A549 (cell line): Measurements from ENCODE around the gene GATC. TPM values are rescaled to one million over a fixed set of nuclear protein-coding genes. Genes with fewer than 3 reads are reported as not detected.
A peak's percentile ranks its signal among the peaks of the same experiment; 100 is the strongest.

Experiments used
- ATAC-seq, 2 experiments: fragments of 200-7000 bp in 1 of 2; fragments of >200 bp in 1 of 2; cut with Nextera tagmentation in 1 of 2; cut with Tn5 transposase in 1 of 2; 3 replicates each; pipeline versions ENCODE4 v1.8.0 to v1.9.1; 2018 to 2020; ENCODE audit warnings: mild to moderate bottlenecking in 1 of 2, moderate library complexity in 1 of 2
- CTCF ChIA-PET: fragments of 300-600 bp; sonication (Branson Sonifier 250); formaldehyde crosslinking; extraction: SDS; loops from one replicate; lab custom pipeline; 2021; ENCODE audit warnings: antibody characterized with exemption, inconsistent platforms; lab: Yijun Ruan, JAX
- POLR2A ChIA-PET: fragments of 350-600 bp; formaldehyde crosslinking; extraction: SDS; loops from one replicate; lab custom pipeline; 2021; ENCODE audit warnings: antibody characterized with exemption, inconsistent platforms; lab: Yijun Ruan, JAX
- DNase-seq, 2 experiments: peaks; one replicate each; pipeline versions ENCODE4 v3.0.0 to v3.0.0-alpha.2; 2011 to 2016; ENCODE audit warnings: low read depth in 1 of 2, low spot score in 1 of 2
- FAIRE-seq: peaks from 2 replicates; lab custom pipeline; 2011; peaks lifted over from hg19 to GRCh38; lab: Jason Lieb, UNC
- H3K27ac ChIP-seq, 2 experiments: fragments of >200 bp; sonication (Bioruptor Twin); formaldehyde crosslinking; 3 replicates each; pipeline ENCODE4 v1.5.1; 2016 to 2017
- H3K4me1 ChIP-seq: fragments of >200 bp; sonication (Bioruptor Twin); formaldehyde crosslinking; 3 replicates; pipeline ENCODE4 v1.6.1; 2016
- H3K4me2 ChIP-seq: fragments of >200 bp; sonication (Bioruptor Twin); formaldehyde crosslinking; 3 replicates; pipeline ENCODE4 v1.6.1; 2016
- H3K4me3 ChIP-seq: fragments of >200 bp; sonication (Bioruptor Twin); formaldehyde crosslinking; 3 replicates; pipeline ENCODE4 v1.5.1; 2016
- H3K9me3 ChIP-seq: fragments of >200 bp; sonication (Bioruptor Twin); formaldehyde crosslinking; 3 replicates; pipeline ENCODE4 v1.6.1; 2016
- CBX2 ChIP-seq: fragments of 200-600 bp; sonication (generic); IDR thresholded peaks from 2 replicates; pipeline ENCODE4 v1.6.1; 2016; ENCODE audit warnings: low read depth, mild to moderate bottlenecking, borderline replicate concordance
- CEBPB ChIP-seq, 2 experiments: fragments of >200 bp in 1 of 2; sonication (Bioruptor Twin) in 1 of 2; formaldehyde crosslinking in 1 of 2; IDR thresholded peaks; 2 replicates each; pipeline ENCODE4 v1.6.1; 2012 to 2016
- EHMT2 ChIP-seq: fragments of 200-600 bp; sonication (generic); IDR thresholded peaks from 2 replicates; pipeline ENCODE4 v1.6.1; 2016; ENCODE audit warnings: antibody characterized with exemption, low read depth, mild to moderate bottlenecking, moderate library complexity
- EP300 ChIP-seq, 2 experiments: fragments of >200 bp; sonication (Bioruptor Twin); formaldehyde crosslinking; IDR thresholded peaks; 2 replicates in 1 of 2; 3 replicates in 1 of 2; pipeline ENCODE4 v1.6.1; 2016 to 2017
- ESRRA ChIP-seq: fragments of 150-350 bp; IDR thresholded peaks from 2 replicates; pipeline ENCODE4 v1.6.1; 2014; ENCODE audit warnings: mild to moderate bottlenecking, low read length, borderline replicate concordance
- FOSB ChIP-seq: fragments of 250-450 bp; sonication (Bioruptor Pico); IDR thresholded peaks from 2 replicates; pipeline ENCODE4 v1.5.0; 2020; ENCODE audit warnings: mild to moderate bottlenecking, moderate library complexity
- HEYL ChIP-seq: fragments of 250-450 bp; sonication (Bioruptor Pico); IDR thresholded peaks from 2 replicates; pipeline ENCODE4 v1.8.0; 2021; ENCODE audit warnings: mild to moderate bottlenecking, moderate library complexity
- HOXA7 ChIP-seq: fragments of 250-450 bp; sonication (Bioruptor Pico); IDR thresholded peaks from 2 replicates; pipeline ENCODE4 v1.5.0; 2020; ENCODE audit warnings: mild to moderate bottlenecking, moderate library complexity
- MAZ ChIP-seq: fragments of 150-350 bp; IDR thresholded peaks from 2 replicates; pipeline ENCODE4 v1.6.1; 2014; ENCODE audit warnings: antibody characterized with exemption, low read depth, low read length, borderline replicate concordance
- NFE2L2 ChIP-seq: fragments of 150-350 bp; conservative IDR thresholded peaks from 2 replicates; pipeline ENCODE4 v1.6.1; 2014; ENCODE audit warnings: low read length
- NPAS2 ChIP-seq: fragments of 250-450 bp; sonication (Bioruptor Pico); IDR thresholded peaks from 2 replicates; pipeline ENCODE4 v1.8.0; 2022; ENCODE audit warnings: mild to moderate bottlenecking, moderate library complexity, borderline replicate concordance
- NR3C1 ChIP-seq: fragments of >200 bp; sonication (Bioruptor Twin); formaldehyde crosslinking; IDR thresholded peaks from 3 replicates; pipeline ENCODE4 v1.6.1; 2017
- PHF8 ChIP-seq: fragments of 200-600 bp; sonication (generic); IDR thresholded peaks from 2 replicates; pipeline ENCODE4 v1.6.1; 2016; ENCODE audit warnings: low read depth, mild to moderate bottlenecking, antibody characterized with exemption, moderate library complexity, borderline replicate concordance
- POLR2AphosphoS2 ChIP-seq: conservative IDR thresholded peaks from 2 replicates; pipeline ENCODE4 v1.6.1; 2012; ENCODE audit warnings: low read length, improper control_type of control experiment, inconsistent platforms
- RCOR1 ChIP-seq: fragments of 150-350 bp; IDR thresholded peaks from 2 replicates; pipeline ENCODE4 v1.6.1; 2014; ENCODE audit warnings: antibody characterized with exemption, low read length, low read depth
- RFX5 ChIP-seq: fragments of 450-650 bp; IDR thresholded peaks from 2 replicates; pipeline ENCODE4 v1.7.1; 2014; ENCODE audit warnings: antibody characterized with exemption, mild to moderate bottlenecking, moderate library complexity
- SMC3 ChIP-seq: fragments of >200 bp; sonication (Bioruptor Twin); formaldehyde crosslinking; IDR thresholded peaks from 3 replicates; pipeline ENCODE4 v1.6.1; 2018; ENCODE audit warnings: inconsistent platforms
- SREBF2 ChIP-seq: fragments of 450-650 bp; IDR thresholded peaks from 2 replicates; pipeline ENCODE4 v1.6.1; 2014; ENCODE audit warnings: mild to moderate bottlenecking, moderate library complexity
- TFCP2L1 ChIP-seq: fragments of 250-450 bp; sonication (Bioruptor Pico); IDR thresholded peaks from 2 replicates; pipeline ENCODE4 v1.5.0; 2021; ENCODE audit warnings: mild to moderate bottlenecking
- ZFP36 ChIP-seq: fragments of 450-650 bp; IDR thresholded peaks from 2 replicates; pipeline ENCODE4 v1.6.1; 2014; ENCODE audit warnings: borderline replicate concordance; ENCODE audit not compliant: partially characterized antibody
- ZNF302 ChIP-seq: fragments of 250-450 bp; sonication (Bioruptor Pico); IDR thresholded peaks from 2 replicates; pipeline ENCODE4 v1.9.0; 2021; ENCODE audit warnings: inconsistent platforms, mild to moderate bottlenecking, moderate library complexity
- WGBS: methylation state at CpG from one replicate; pipeline ENCODE4 v1.1.6; 2017; ENCODE audit errors: missing lambda C conversion rate; 5-methylcytosine and 5-hydroxymethylcytosine counted together
- polyA plus RNA-seq, 4 experiments: library from polyadenylated mRNA; depleted of rRNA in 3 of 4; stranded (reverse); fragments of >200 nt; fragmentation: RNase III in 1 of 4; extraction: RNeasy Plus Mini Kit Qiagen cat#74134 plus additional on column Dnase treatment in 1 of 4; gene quantifications; 2 replicates in 3 of 4; 3 replicates in 1 of 4; pipeline ENCODE4 v1.2.3, GENCODE V29; 2011 to 2017
- TF ChIP-seq, protein P1 (sequence below): IDR thresholded peaks from 2 replicates; pipeline ENCODE4 v1.6.1; 2012
- TF ChIP-seq, protein P2 (sequence below): IDR thresholded peaks from 2 replicates; pipeline ENCODE4 v1.6.1; 2012
- TF ChIP-seq, protein P3 (sequence below): fragments of >200 bp; sonication (Bioruptor Twin); formaldehyde crosslinking; IDR thresholded peaks from 2 replicates; pipeline ENCODE4 v1.6.1; 2016
- TF ChIP-seq, protein P4 (sequence below): fragments of >200 bp; sonication (Bioruptor Twin); formaldehyde crosslinking; IDR thresholded peaks from 3 replicates; pipeline ENCODE4 v1.5.1; 2016
- TF ChIP-seq, protein P5 (sequence below): fragments of 200-600 bp; sonication (generic); IDR thresholded peaks from 2 replicates; pipeline ENCODE4 v1.6.1; 2016; ENCODE audit warnings: antibody characterized with exemption, mild to moderate bottlenecking, moderate library complexity

GATC gene
- polyA plus RNA-seq, 2 of the 4 experiments (the other 2 are of a cell fraction): 22.5 to 40.6 TPM

DNA sequence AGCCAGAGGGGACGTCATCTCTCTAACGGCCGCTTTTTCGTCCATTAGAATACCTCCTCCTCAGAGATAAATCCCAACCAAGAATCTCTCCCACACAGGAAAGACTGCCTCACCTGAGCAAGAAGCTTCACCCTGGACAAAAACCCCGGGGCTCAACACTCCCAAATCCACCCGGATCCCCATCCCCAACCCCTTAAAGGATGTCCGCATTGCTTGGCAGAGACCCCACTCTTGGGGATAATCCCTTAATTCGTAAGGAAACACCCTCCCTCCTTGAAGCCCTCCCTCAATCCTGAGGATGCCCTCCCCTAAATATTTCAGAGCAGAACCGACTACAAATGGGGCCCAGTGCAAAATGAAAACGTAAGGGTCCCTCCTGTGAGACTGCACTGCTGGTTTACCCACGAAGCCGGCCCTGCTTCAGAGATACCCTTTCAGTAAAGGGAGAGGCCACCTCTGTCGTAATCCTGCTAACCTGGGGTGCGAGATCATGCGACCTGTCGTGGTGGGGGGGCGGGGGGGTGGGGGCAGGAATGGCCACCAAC is 49.0 kb downstream of the GATC start:
- Histone ChIP-seq H3K9me3 (no peaks in the 10 kb centered on the region), H3K4me2 (peak overlapping the region; percentile 87), H3K4me1 (peaks cover 20% of the 10 kb centered on the region)
- ATAC-seq: peak in 1 of 2 experiments; percentile 12
- CTCF ChIA-PET: interaction anchor here (1.3 to 3.4 kb wide), 6 partner anchors 10 to 29 kb away, joined by 4 to 12 read pairs (median 4); partner anchors contain the start of gene SRSF9
- TF ChIP-seq ZNF302 (CRISPR knock-in tag) (no peak), HEYL (CRISPR knock-in tag) (no peak), CEBPB (IDR thresholded peaks at IDR 0.05) (peak in 1 of 2 experiments; percentile 28; a peak in 2 of 4 replicates), FOSB (no peak), SREBF2 (no peak), RCOR1 (no peak), ZFP36 (no peak), ESRRA (no peak), PHF8 (peak; percentile 7; the same call in 1 of the 2 replicates)
- TF ChIP-seq, protein P1, sequence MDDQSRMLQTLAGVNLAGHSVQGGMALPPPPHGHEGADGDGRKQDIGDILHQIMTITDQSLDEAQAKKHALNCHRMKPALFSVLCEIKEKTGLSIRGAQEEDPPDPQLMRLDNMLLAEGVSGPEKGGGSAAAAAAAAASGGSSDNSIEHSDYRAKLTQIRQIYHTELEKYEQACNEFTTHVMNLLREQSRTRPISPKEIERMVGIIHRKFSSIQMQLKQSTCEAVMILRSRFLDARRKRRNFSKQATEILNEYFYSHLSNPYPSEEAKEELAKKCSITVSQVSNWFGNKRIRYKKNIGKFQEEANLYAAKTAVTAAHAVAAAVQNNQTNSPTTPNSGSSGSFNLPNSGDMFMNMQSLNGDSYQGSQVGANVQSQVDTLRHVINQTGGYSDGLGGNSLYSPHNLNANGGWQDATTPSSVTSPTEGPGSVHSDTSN: no peak
- TF ChIP-seq, protein P2, sequence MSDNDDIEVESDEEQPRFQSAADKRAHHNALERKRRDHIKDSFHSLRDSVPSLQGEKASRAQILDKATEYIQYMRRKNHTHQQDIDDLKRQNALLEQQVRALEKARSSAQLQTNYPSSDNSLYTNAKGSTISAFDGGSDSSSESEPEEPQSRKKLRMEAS: no peak
- TF ChIP-seq, protein P3, sequence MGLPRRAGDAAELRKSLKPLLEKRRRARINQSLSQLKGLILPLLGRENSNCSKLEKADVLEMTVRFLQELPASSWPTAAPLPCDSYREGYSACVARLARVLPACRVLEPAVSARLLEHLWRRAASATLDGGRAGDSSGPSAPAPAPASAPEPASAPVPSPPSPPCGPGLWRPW: no peak
- TF ChIP-seq, all 56 proteins: peak for 2
- POLR2A ChIA-PET: interaction anchor here (1.7 to 2.4 kb wide), 2 partner anchors 10 to 34 kb away, joined by 6 to 16 read pairs; partner anchors contain the start of gene COQ5
- WGBS: 16% methylated on average over 12 of the region's 17 CpGs
- peak overlapping the region; percentile 100 for H3K4me3 ChIP-seq
- FAIRE-seq: no peak
- DNase-seq: peak in 1 of 2 experiments; percentile 18
- peak overlapping the region; percentile 96 to 98 for H3K27ac ChIP-seq

DNA sequence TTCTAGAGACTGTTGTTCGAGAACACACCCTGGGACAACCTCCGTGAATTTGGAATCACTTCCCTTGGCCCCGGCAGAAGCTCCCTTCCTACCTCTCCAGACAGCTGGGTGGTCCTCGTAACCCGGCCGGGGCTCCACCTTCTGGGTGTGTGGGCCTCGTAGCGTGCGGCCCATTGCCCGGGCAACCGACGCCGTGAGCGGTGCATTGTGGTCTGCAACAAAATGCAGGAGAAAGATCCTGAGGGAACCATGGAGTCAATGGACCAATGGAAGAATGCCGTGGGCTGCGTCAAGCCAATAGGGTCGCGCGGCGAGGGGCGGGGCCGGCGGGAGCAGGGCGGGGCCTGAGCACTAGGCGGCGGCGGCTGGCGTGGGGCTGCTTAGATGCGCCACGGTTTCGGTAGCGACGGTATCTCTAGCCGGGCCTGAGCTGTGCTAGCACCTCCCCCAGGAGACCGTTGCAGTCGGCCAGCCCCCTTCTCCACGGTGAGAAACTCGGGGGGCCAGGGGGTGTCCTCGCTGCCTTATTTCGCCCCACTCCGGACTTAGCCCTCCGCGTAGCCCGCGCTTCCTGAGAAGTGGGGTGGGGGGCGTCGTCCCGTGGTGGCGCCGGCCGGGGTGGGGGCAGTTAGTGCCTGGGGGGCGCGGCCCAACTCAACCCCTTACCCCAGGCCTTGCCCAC is 49.6 kb downstream of the GATC start, which contains the start of gene DYNLL1:
DYNLL1 (plus strand) TSS at position 383 of the 682 bp plus-strand sequence. CDS start 309 bp downstream, outside the sequence.
- ATAC-seq (peak; percentile 96 to 97), FAIRE-seq (no peak), DNase-seq (peak; percentile 98 to 99)
- ChIA-PET POLR2A (interaction anchor here (0.6 to 2.4 kb wide), 4 partner anchors 9 to 33 kb away, joined by 3 to 16 read pairs (median 4); partner anchors contain the start of gene COQ5), CTCF (interaction anchor here (0.7 to 3.4 kb wide), 12 partner anchors 10 to 57 kb away, joined by 3 to 12 read pairs (median 4); partner anchors contain the start of gene SRSF9)
- 2% methylated on average over 23 of the region's 53 CpGs for WGBS
- Histone ChIP-seq H3K4me1 (peaks cover 20% of the 10 kb centered on the region), H3K4me3 (peak within 1 kb of the TSS; percentile 100), H3K4me2 (peak within 1 kb of the TSS; percentile 87), H3K9me3 (no peaks in the 10 kb centered on the region), H3K27ac (peak within 1 kb of the TSS; percentile 96 to 98)
- TF ChIP-seq CBX2: no peak
- no peak for TF ChIP-seq RFX5
- TF ChIP-seq EP300 (IDR thresholded peaks at IDR 0.05): no peak
- no peak for TF ChIP-seq RCOR1
- no peak for TF ChIP-seq NR3C1
- peak; percentile 76; the same call in 1 of the 2 replicates for TF ChIP-seq PHF8
- TF ChIP-seq TFCP2L1 (CRISPR knock-in tag): 0 out of 2 replicates have a peak, but pooled peaks have one; percentile 61
- TF ChIP-seq MAZ: no peak; the same call in 1 of the 2 replicates
- no peak for TF ChIP-seq NPAS2 (CRISPR knock-in tag)
- TF ChIP-seq, protein P1: peak; percentile 36; the same call in 1 of the 2 replicates
- TF ChIP-seq, protein P4, sequence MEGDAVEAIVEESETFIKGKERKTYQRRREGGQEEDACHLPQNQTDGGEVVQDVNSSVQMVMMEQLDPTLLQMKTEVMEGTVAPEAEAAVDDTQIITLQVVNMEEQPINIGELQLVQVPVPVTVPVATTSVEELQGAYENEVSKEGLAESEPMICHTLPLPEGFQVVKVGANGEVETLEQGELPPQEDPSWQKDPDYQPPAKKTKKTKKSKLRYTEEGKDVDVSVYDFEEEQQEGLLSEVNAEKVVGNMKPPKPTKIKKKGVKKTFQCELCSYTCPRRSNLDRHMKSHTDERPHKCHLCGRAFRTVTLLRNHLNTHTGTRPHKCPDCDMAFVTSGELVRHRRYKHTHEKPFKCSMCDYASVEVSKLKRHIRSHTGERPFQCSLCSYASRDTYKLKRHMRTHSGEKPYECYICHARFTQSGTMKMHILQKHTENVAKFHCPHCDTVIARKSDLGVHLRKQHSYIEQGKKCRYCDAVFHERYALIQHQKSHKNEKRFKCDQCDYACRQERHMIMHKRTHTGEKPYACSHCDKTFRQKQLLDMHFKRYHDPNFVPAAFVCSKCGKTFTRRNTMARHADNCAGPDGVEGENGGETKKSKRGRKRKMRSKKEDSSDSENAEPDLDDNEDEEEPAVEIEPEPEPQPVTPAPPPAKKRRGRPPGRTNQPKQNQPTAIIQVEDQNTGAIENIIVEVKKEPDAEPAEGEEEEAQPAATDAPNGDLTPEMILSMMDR: no peak
- TF ChIP-seq HOXA7 (CRISPR knock-in tag): no peak
- TF ChIP-seq, protein P2: peak; percentile 86
- TF ChIP-seq, protein P5, sequence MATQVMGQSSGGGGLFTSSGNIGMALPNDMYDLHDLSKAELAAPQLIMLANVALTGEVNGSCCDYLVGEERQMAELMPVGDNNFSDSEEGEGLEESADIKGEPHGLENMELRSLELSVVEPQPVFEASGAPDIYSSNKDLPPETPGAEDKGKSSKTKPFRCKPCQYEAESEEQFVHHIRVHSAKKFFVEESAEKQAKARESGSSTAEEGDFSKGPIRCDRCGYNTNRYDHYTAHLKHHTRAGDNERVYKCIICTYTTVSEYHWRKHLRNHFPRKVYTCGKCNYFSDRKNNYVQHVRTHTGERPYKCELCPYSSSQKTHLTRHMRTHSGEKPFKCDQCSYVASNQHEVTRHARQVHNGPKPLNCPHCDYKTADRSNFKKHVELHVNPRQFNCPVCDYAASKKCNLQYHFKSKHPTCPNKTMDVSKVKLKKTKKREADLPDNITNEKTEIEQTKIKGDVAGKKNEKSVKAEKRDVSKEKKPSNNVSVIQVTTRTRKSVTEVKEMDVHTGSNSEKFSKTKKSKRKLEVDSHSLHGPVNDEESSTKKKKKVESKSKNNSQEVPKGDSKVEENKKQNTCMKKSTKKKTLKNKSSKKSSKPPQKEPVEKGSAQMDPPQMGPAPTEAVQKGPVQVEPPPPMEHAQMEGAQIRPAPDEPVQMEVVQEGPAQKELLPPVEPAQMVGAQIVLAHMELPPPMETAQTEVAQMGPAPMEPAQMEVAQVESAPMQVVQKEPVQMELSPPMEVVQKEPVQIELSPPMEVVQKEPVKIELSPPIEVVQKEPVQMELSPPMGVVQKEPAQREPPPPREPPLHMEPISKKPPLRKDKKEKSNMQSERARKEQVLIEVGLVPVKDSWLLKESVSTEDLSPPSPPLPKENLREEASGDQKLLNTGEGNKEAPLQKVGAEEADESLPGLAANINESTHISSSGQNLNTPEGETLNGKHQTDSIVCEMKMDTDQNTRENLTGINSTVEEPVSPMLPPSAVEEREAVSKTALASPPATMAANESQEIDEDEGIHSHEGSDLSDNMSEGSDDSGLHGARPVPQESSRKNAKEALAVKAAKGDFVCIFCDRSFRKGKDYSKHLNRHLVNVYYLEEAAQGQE: peak; percentile 41
- TF ChIP-seq POLR2AphosphoS2: no peak
- TF ChIP-seq NFE2L2: no peak
- TF ChIP-seq SMC3: no peak
- TF ChIP-seq EHMT2: no peak
